Osteoblast (primary cell): ENCODE results near the gene EIF4E1B. TPM values are rescaled to one million over a fixed set of nuclear protein-coding genes. Genes with fewer than 3 reads are reported as not detected.
A peak's percentile ranks its signal among the peaks of the same experiment; 100 is the strongest.

Source experiments
- DNase-seq: peaks from one replicate; pipeline ENCODE4 v3.0.0; 2011; ENCODE audit warnings: low spot score, mixed read lengths; ENCODE audit not compliant: insufficient read length; ENCODE audit errors: missing footprints
- H2AFZ ChIP-seq: 2 replicates; pipeline ENCODE4 v1.6.0; 2011; ENCODE audit warnings: mild to moderate bottlenecking, low read length
- H3K27ac ChIP-seq: 2 replicates; pipeline ENCODE4 v1.5.1; 2011; ENCODE audit warnings: mild to moderate bottlenecking, low read depth, low read length, moderate library complexity
- H3K27me3 ChIP-seq: 2 replicates; pipeline ENCODE4 v1.6.0; 2012; ENCODE audit warnings: mild to moderate bottlenecking, control low read depth, inconsistent platforms, low read length, moderate library complexity; ENCODE audit not compliant: insufficient read depth
- H3K36me3 ChIP-seq: 2 replicates; pipeline ENCODE4 v1.5.1; 2011; ENCODE audit warnings: mild to moderate bottlenecking, low read length, control low read depth, moderate library complexity; ENCODE audit not compliant: insufficient read depth
- H3K4me1 ChIP-seq: 2 replicates; pipeline ENCODE4 v1.5.1; 2011; ENCODE audit warnings: mild to moderate bottlenecking, low read length, control low read depth, moderate library complexity; ENCODE audit not compliant: insufficient read depth
- H3K4me2 ChIP-seq: 2 replicates; pipeline ENCODE4 v1.6.0; 2011; ENCODE audit warnings: mild to moderate bottlenecking, low read length; ENCODE audit not compliant: insufficient read depth
- H3K4me3 ChIP-seq: fragments of 200-600 bp; sonication (generic); 3 replicates; pipeline ENCODE4 v1.5.1; 2012; ENCODE audit warnings: mild to moderate bottlenecking, low read length, inconsistent platforms; ENCODE audit not compliant: insufficient read depth
- H3K79me2 ChIP-seq: 2 replicates; pipeline ENCODE4 v1.6.0; 2012; ENCODE audit warnings: mild to moderate bottlenecking, low read length, control low read depth, inconsistent platforms; ENCODE audit not compliant: insufficient read depth
- H3K9me3 ChIP-seq: 2 replicates; pipeline ENCODE4 v1.5.1; 2011; ENCODE audit warnings: low read depth, low read length, control low read depth
- H4K20me1 ChIP-seq: 2 replicates; pipeline ENCODE4 v1.6.0; 2012; ENCODE audit warnings: mild to moderate bottlenecking, low read length, control low read depth; ENCODE audit not compliant: insufficient read depth
- total RNA-seq: library from RNA; depleted of rRNA; stranded (reverse); fragments of >200 nt; gene quantifications from 2 replicates; pipeline ENCODE4 v1.2.3, GENCODE V29; 2012
- TF ChIP-seq, protein P1 (sequence below): IDR thresholded peaks from 2 replicates; pipeline ENCODE4 v1.5.1; 2011; ENCODE audit warnings: mild to moderate bottlenecking, low read depth, low read length, moderate library complexity; ENCODE audit errors: extremely low read depth

The EIF4E1B gene
- total RNA-seq, 1 donor = not detected

DNA sequence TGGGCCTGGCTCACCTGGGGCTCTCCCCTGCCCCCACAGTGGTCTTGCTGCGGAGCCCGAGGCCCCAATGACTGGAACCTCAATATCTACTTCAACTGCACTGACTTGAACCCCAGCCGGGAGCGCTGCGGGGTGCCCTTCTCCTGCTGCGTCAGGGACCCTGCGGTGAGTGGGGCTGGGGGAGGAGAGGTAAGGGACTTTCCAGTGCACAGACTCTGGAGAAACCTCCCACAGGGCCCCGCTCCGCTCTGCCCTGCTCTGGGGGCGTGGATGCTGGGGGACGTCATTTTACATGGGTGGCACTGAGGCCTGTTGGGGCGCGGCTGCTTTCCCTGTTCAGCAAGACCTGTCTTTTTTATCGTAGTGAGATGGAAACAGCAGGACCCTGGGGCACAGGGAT lies 24.4 kb downstream of the EIF4E1B start:
- no peak overlapping the region for H2AFZ ChIP-seq
- H3K27ac ChIP-seq = no peak overlapping the region
- no peak overlapping the region for H3K4me2 ChIP-seq
- peaks cover 36% of the 10 kb centered on the region for H4K20me1 ChIP-seq
- no peaks in the 10 kb centered on the region for H3K9me3 ChIP-seq
- H3K79me2 ChIP-seq = peaks cover 20% of the 10 kb centered on the region
- no peak overlapping the region for H3K4me3 ChIP-seq
- TF ChIP-seq, protein P1, sequence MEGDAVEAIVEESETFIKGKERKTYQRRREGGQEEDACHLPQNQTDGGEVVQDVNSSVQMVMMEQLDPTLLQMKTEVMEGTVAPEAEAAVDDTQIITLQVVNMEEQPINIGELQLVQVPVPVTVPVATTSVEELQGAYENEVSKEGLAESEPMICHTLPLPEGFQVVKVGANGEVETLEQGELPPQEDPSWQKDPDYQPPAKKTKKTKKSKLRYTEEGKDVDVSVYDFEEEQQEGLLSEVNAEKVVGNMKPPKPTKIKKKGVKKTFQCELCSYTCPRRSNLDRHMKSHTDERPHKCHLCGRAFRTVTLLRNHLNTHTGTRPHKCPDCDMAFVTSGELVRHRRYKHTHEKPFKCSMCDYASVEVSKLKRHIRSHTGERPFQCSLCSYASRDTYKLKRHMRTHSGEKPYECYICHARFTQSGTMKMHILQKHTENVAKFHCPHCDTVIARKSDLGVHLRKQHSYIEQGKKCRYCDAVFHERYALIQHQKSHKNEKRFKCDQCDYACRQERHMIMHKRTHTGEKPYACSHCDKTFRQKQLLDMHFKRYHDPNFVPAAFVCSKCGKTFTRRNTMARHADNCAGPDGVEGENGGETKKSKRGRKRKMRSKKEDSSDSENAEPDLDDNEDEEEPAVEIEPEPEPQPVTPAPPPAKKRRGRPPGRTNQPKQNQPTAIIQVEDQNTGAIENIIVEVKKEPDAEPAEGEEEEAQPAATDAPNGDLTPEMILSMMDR = no peak
- no peak for DNase-seq
- peaks cover 20% of the 10 kb centered on the region for H3K4me1 ChIP-seq
- peaks cover 8% of the 10 kb centered on the region for H3K36me3 ChIP-seq
- H3K27me3 ChIP-seq = no peaks in the 10 kb centered on the region

DNA sequence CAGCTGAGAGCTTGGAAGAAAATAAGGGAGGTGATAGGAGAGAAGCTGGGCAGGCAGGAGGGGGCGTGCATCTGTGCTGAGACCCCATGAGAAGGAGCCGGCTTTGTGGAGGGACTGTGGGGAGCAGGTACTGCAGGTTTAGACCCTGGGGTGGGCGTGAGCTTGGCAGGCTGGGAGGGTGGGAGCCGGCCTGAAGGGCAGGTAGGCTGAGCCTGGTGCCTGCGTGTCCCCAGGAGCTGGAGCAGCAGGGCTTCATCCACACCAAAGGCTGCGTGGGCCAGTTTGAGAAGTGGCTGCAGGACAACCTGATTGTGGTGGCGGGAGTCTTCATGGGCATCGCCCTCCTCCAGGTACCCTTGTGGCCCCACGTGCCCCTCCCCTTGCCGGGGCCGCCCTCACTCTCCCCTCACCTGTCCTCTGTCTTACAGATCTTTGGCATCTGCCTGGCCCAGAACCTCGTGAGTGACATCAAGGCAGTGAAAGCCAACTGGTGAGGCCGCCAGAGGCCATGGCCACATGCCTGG lies 26.1 kb downstream of the EIF4E1B start:
- peaks cover 4% of the 10 kb centered on the region for H3K79me2 ChIP-seq
- DNase-seq = no peak
- no peaks in the 10 kb centered on the region for H3K27me3 ChIP-seq
- no peaks in the 10 kb centered on the region for H3K9me3 ChIP-seq
- no peak overlapping the region for H3K4me2 ChIP-seq
- H3K27ac ChIP-seq = no peak overlapping the region
- peaks cover 29% of the 10 kb centered on the region for H4K20me1 ChIP-seq
- no peak overlapping the region for H2AFZ ChIP-seq
- TF ChIP-seq, protein P1 = no peak
- peaks cover 8% of the 10 kb centered on the region for H3K36me3 ChIP-seq
- H3K4me3 ChIP-seq = no peak overlapping the region
- H3K4me1 ChIP-seq = peaks cover 20% of the 10 kb centered on the region

DNA sequence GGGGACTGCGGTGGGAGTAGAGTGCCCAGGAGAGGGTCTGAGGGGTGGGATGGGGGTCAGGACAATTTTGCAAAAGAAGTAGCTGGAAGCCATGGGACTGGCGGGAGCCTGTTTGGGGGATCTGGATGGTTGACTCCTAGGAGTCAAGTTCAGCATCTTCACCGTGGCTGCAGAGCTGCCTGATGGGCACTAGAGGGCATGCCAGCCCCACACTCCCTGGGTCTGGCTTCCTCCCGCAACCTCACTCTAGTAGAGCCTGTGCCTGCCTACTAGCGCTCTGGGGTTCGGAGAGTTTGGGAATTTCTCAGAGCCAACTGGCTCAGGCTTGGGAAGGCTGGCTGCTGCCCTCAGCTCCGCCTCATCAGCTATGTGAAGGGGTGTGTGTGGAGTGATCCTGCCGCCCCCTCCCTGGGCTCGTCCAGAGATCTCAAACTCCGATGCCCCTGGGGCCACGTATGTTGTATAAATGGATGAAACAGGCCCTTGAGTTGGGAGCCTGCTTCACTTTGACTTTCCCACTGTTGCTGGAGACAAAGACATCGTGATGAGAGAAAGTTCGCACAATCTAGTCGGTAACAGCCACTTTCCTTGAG lies 27.6 kb downstream of the EIF4E1B start:
- H4K20me1 ChIP-seq = peaks cover 18% of the 10 kb centered on the region
- H3K27me3 ChIP-seq = peaks cover 9% of the 10 kb centered on the region
- H3K4me3 ChIP-seq = no peak overlapping the region
- no peaks in the 10 kb centered on the region for H3K9me3 ChIP-seq
- H3K36me3 ChIP-seq = peaks cover 8% of the 10 kb centered on the region
- H3K4me1 ChIP-seq = peaks cover 18% of the 10 kb centered on the region
- no peaks in the 10 kb centered on the region for H3K79me2 ChIP-seq
- peak; percentile 98 for DNase-seq
- H3K27ac ChIP-seq = no peak overlapping the region
- TF ChIP-seq, protein P1 = peak; percentile 88
- H2AFZ ChIP-seq = peak overlapping the region; percentile 51
- peak overlapping the region; percentile 67 for H3K4me2 ChIP-seq

DNA sequence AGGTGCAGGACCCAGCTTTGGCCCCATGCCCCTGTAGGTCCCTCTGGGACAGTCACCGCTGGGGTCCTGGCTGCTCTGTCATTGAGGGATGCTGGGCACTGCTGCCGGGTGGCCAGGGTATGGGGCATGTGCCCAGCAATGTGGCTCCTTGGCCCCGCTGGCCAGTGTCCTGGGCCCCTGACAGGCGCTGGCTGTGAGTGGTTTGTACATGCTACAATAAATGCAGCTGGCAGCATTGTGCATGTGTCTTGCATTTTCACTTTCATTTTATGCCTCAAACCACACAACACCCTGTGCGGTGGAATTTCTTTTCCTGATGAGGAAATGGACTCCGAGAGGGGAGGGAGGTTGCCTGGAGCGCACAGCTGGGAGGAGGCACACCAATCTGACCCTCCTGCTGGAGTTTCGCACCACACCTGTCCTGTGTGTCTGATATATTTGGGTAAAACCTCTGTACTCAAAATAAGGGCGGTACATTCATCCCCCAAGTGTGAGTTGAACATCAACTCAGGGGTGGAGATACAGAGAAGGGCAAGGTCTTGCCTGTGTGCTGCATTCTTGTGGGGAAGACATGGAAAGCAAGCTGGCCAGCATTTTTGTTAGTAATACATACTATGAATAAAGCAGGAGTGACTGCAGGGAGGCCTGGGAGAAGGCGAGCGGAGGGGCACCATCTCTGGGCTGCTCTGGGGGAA lies 28.5 kb downstream of the EIF4E1B start:
- Histone ChIP-seq H3K4me1 (peaks cover 13% of the 10 kb centered on the region), H3K9me3 (no peaks in the 10 kb centered on the region), H3K27me3 (peaks cover 14% of the 10 kb centered on the region), H3K27ac (peak overlapping the region; percentile 3), H3K4me2 (peak overlapping the region; percentile 67), H4K20me1 (peaks cover 11% of the 10 kb centered on the region), H3K36me3 (no peaks in the 10 kb centered on the region), H3K79me2 (no peaks in the 10 kb centered on the region), H3K4me3 (peak overlapping the region; percentile 25), H2AFZ (no peak overlapping the region)
- TF ChIP-seq, protein P1 = no peak
- DNase-seq = peak; percentile 89
